NCI-H1930 (cell line): ENCODE results near the gene TEC.
"Not testable (repeated sequence)": the region's sequence is repeated elsewhere in the genome, so short reads cannot be mapped to it uniquely, and the experiment has no call there.

Experiments
- DNase-seq, 2 experiments: peaks; one replicate each; lab custom pipeline; 2025; lab: John Stamatoyannopoulos, UW

Gene TEC

DNA sequence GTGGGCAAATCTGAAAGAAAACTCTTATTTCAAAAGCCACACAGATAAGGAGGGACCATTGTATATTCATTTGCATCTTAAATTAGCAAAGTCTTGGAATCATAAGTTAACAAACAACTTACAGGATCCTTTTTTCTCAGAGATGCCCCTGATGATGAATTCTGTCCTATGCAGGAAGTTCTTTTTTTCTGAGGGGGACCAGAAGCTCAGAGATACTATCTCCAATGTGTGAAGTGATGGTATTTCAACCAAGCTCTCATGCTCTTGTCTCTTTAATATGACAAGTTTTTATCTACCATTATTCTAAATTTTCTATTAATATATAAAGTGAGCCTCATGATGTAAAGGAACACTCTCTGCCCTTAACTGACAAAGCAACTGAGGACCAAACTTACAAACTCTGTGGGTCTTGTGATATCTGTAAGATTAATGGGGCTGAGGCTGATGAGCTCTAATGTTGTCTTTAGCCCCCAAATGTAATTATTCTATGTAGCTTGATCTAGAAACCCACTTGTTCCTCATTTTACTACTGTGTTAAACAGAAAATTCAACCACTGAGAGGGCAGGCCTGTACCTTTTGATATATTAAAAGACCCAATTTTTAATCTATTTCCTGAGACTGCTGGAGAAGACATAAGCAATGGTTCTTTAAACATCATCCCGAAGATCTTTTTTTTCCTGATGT, 27.0 kb downstream of the TEC start:
- no peak for DNase-seq

- DNase-seq: no peak
Observed at GRCh38 chr4:48241731-48242130, 27.9 kb downstream of the TEC start.

DNA sequence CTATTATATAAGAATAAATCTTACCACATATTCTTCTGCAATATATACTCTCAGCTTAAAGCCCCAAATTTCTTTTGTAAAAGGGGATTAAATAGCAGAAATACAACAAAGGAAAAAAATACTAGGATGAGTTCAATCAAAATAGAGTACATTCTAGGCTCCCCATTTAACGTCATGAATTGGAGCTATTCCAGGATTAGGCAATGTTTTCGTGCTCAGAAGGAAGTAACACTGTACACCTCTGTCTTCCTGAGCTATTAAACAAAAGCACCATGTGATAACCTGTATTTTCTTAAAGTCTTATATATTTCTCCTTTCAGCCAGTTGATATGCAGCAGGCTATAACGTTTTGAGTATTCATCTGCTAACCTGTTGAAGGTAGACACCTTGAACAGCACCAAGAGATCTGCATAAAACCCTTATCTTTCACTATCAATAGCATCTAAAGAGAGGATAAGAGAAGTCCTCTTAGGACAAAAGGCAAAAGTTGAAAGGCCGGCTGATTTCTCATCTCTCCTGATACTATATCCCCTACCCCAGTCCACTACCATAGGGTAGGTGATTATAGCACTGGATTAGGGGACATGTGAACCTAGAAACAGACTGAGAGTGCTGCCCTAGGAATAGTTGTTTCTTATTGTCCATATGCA, 31.5 kb downstream of the TEC start:
- no peak for DNase-seq

DNA sequence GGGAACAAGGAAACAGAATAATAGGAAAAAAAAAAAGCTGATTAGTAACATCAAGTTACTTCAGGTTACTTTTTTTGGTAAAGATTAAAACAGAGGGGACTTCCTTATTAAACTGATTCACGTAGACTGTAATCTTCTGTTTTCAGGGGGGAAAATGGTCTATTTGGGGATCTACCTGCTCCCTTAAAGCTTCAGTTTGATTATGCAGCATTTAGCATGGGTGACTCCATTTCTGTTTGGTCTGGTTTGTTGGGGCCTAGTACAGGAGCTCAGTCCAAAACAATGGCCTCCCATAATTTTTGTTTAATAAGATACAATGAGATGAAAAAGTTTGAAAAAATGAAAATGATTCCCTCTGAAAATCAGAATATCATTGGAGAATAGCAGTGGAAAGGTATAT, 34.6 kb downstream of the TEC start:
- DNase-seq: no peak

DNA sequence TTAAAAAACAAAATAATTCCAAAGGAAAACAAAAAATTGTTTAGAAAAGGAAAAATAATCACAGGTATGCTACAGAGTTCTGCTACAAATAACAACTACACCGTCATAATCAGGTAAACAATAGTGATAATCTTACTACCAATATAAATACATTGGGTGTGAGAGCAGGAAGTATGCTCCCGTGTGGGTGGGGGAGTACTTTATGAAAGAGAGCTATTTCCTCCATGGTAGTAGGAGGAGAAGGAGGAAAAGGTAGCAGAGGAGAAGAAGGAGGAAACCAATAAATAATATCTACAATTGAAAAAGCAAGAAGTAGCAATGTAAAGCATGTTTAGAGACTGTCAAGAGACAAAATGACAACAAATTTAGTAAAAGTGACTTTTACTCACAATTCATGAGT, 35.1 kb downstream of the TEC start:
- no peak for DNase-seq

DNA sequence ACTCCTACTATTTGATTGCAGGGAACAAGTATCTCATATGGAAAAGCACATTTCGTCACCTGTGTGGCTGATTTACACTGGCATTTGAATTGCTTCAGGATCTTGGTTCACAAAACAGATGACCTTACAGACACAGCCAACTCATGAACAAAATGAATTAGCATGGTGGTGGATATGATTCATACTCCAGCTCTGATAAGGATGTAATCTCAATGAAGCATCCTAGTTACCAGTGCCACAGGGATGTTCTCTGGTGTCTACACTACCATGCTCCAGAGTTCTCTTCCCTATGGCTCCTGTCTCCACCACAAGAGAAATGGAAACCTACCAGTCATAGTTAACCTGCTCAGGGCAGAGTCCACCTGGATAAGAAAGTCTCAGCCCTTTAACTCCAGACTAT, 40.7 kb downstream of the TEC start:
- DNase-seq: no peak

GRCh38 chr4:48227662-48228061, 42.0 kb downstream of the TEC start:
- no peak for DNase-seq

DNA sequence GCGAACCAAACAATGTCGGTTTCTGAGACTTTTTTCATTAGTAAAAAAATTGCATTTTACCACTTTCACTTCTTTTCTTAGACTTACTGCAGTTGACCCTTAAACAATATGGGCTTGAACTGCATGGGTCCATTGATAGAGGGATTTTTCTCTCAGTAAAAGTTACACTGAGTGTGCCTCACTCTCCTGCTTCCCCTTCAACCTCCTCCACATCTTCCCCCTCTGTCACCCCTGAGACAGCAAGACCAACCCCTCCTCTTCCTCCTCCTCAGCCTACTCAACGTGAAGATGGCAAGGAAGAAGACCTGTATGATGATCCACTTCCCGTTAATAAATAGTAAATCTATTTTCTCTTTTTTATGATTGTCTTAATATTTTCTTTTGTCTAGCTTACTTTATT, 43.4 kb downstream of the TEC start:
- no peak for DNase-seq

DNA sequence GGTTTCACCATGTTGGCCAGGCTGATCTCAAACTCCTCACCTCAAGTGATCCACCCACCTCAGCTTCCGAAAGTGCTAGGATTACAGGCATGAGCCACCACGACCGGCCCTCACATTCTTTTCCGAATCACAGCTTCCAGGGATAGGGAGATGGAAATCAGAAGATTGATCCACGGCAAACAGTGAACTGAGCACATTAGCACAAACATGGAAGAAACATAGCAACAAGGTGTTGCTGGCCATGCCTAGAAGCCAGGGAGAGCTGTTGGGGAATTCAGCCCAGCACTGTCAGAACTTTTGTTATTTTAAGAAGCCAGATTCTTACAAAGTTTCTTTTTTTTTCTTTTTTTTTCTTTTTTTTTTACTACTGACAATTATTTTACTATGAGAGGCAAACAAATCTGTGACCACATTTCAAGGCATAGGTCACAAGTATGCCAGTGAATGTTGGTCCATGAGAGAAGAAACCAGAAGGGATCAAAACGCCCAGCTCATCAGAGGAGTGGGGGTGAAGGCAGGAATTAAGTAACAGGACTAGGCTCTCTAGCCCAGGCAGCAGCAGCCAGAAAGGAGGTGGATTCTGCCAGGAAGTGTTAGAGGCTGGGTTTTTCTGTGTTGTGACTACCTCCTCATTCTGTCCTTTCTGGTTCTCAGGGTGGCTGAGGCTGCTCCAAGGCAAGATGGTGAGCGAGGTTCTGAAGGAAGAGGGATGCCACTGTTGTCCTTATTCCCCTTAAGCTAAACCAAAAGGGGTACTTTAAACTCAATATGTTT, 44.1 kb downstream of the TEC start:
- no peak for DNase-seq

- DNase-seq: no peak
Observed at GRCh38 chr4:48224606-48225005, 45.0 kb downstream of the TEC start.

GRCh38 chr4:48223633-48224295, 45.9 kb downstream of the TEC start:
- DNase-seq: no peak

GRCh38 chr4:48222491-48222890, 47.1 kb downstream of the TEC start:
- DNase-seq: no peak

DNA sequence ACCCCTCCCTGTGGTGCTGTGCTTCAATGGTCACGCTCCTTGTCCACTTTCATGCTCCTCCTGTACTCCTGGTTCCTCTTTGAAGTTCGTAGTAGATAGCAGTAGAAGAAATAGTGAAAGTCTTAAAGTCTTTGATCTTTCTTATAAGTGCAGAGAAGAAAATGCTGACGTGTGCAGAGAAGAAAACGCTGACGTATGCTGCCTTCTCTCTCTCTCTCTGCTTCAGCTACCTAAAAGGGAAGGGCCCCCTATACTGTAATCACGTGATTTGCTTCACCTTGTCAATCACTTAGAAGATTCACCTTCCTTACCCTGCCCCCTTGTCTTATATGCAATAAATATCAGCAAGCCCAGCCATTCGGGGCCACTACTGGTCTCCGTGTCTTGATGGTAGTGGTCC, 50.2 kb downstream of the TEC start:
- DNase-seq: not testable (repeated sequence)

DNA sequence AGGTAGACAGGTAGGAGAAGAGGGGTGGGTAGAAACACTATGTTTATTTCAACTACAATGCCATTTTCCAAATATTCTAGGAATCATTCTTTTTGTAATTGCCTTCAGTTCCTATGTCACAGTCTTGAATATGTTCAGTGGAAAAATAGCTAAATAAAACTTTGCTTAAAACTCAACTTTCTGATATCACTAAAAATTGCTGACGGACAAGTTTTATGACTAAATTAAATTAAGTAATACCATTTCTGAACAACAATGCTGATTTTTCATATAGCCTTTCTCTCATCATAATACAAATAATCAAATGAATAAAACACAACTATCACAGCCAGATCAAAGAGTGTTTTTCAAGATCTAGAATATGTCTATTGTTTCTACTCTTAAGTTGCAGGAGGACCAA, 53.1 kb downstream of the TEC start:
- DNase-seq: no peak

- DNase-seq: no peak
Observed at GRCh38 chr4:48215977-48216376, 53.7 kb downstream of the TEC start.

DNA sequence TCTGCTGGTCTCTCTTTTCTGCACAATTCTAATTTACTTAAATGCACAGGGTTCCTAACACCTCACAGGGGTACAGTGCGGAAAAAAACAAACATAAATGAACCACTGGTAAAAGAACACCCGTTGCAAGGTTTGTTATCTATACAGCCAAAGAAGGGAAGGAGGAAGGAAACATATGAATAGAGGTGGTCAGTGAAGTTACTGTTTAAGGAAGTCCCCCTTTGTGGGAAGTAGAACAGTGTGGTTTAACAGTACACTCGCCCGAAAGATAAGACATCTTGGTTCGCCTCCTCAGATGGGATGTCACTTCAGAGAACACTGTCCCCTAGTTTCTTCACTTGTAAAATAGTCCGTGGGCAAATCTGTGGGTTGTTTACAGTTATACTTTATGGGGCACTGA, 57.5 kb downstream of the TEC start:
- no peak for DNase-seq

GRCh38 chr4:48210966-48211328, 58.7 kb downstream of the TEC start:
- DNase-seq: no peak

DNA sequence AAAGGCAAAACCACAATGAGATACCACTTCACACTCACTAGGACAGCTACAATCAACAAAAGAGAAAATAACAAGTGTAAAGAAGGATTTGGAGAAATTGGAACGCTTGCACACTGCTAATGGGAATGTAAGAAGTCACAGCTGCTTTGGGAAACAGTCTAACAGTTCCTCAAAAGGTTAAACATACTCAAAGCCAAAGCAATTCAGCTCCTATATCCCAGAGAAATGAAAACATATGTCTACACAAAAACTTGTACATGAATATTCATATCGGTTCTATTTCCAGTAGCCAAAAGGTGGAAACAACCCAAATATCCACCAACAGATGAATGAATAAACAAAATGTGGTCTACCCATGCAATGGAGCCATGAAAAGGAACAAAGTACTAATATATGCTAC, 64.0 kb downstream of the TEC start:
- no peak for DNase-seq

GRCh38 chr4:48205107-48205506, 64.5 kb downstream of the TEC start:
- DNase-seq: no peak

DNA sequence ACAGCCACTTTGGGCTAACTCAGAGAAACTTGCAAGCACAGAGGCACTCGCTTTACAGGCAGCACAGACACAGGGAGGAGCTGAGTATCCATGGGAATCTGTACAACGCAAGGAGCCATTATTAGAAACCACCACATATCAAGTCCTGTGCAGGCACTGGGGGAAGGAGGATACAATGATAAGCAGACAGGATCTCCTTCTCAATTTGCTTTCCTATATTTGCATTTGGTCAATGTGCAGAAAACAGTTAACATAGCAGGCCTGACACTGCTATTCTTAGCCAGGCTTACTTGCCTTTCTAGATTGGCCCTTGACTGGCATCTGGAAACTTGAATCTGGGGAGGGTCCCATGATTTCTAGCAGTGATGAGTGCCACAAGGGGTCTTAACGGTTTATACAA, 65.8 kb downstream of the TEC start:
- no peak for DNase-seq

GRCh38 chr4:48197643-48198237, 71.9 kb downstream of the TEC start:
- DNase-seq: no peak

GRCh38 chr4:48196758-48197504, 72.7 kb downstream of the TEC start:
- DNase-seq: no peak
